ENCODE measurements around the gene WWOX.

Gene WWOX

GRCh38 chr16:78494105-78494504 lies 394.7 kb downstream of the WWOX start:
- Histone ChIP-seq H3K4me3 (ENCODE audit: low read length) (no peak overlapping the region), H3K27me3 (replicated peaks; ENCODE audit: control insufficient read depth, insufficient read depth, low read length) (no peaks in the 10 kb centered on the region), H3K4me1 (ENCODE audit: control insufficient read depth, insufficient read depth, low read length) (no peaks in the 10 kb centered on the region), H3K9me3 (ENCODE audit: control insufficient read depth, low read length) (no peaks in the 10 kb centered on the region), H3K9ac (ENCODE audit: low read length) (no peak overlapping the region), H3K36me3 (ENCODE audit: control insufficient read depth, insufficient read depth, low read length, severe bottlenecking) (no peaks in the 10 kb centered on the region)
- no peak for DNase-seq (ENCODE audit: low read depth)

- Histone ChIP-seq H3K4me1 (ENCODE audit: control insufficient read depth, insufficient read depth, low read length) (no peaks in the 10 kb centered on the region), H3K36me3 (ENCODE audit: control insufficient read depth, insufficient read depth, low read length, severe bottlenecking) (no peaks in the 10 kb centered on the region), H3K9me3 (ENCODE audit: control insufficient read depth, low read length) (no peaks in the 10 kb centered on the region), H3K9ac (ENCODE audit: low read length) (no peak overlapping the region), H3K27me3 (replicated peaks; ENCODE audit: control insufficient read depth, insufficient read depth, low read length) (no peaks in the 10 kb centered on the region), H3K4me3 (ENCODE audit: low read length) (no peak overlapping the region)
- no peak for DNase-seq (ENCODE audit: low read depth)
Observed at GRCh38 chr16:78494674-78495073, 395.2 kb downstream of the WWOX start.

GRCh38 chr16:78496189-78496588 lies 396.7 kb downstream of the WWOX start:
- Histone ChIP-seq H3K9ac (ENCODE audit: low read length) (no peak overlapping the region), H3K9me3 (ENCODE audit: control insufficient read depth, low read length) (no peaks in the 10 kb centered on the region), H3K4me1 (ENCODE audit: control insufficient read depth, insufficient read depth, low read length) (no peaks in the 10 kb centered on the region), H3K4me3 (ENCODE audit: low read length) (no peak overlapping the region), H3K36me3 (ENCODE audit: control insufficient read depth, insufficient read depth, low read length, severe bottlenecking) (no peaks in the 10 kb centered on the region), H3K27me3 (replicated peaks; ENCODE audit: control insufficient read depth, insufficient read depth, low read length) (no peaks in the 10 kb centered on the region)
- no peak for DNase-seq (ENCODE audit: low read depth)

GRCh38 chr16:78499399-78499798 lies 399.9 kb downstream of the WWOX start:
- H3K4me1 ChIP-seq (ENCODE audit: control insufficient read depth, insufficient read depth, low read length): peaks cover 8% of the 10 kb centered on the region
- no peak for DNase-seq (ENCODE audit: low read depth)
- no peaks in the 10 kb centered on the region for H3K36me3 ChIP-seq (ENCODE audit: control insufficient read depth, insufficient read depth, low read length, severe bottlenecking)
- H3K9me3 ChIP-seq (ENCODE audit: control insufficient read depth, low read length): no peaks in the 10 kb centered on the region
- H3K4me3 ChIP-seq (ENCODE audit: low read length): no peak overlapping the region
- H3K9ac ChIP-seq (ENCODE audit: low read length): no peak overlapping the region
- H3K27me3 ChIP-seq (replicated peaks; ENCODE audit: control insufficient read depth, insufficient read depth, low read length): no peaks in the 10 kb centered on the region

GRCh38 chr16:78500659-78501270 lies 401.3 kb downstream of the WWOX start:
- no peak overlapping the region for H3K9ac ChIP-seq (ENCODE audit: low read length)

GRCh38 chr16:78501744-78502143 lies 402.3 kb downstream of the WWOX start:
- H3K4me1 ChIP-seq (ENCODE audit: control insufficient read depth, insufficient read depth, low read length): peaks cover 32% of the 10 kb centered on the region
- H3K9me3 ChIP-seq (ENCODE audit: control insufficient read depth, low read length): no peaks in the 10 kb centered on the region
- H3K4me3 ChIP-seq (ENCODE audit: low read length): no peak overlapping the region
- no peaks in the 10 kb centered on the region for H3K27me3 ChIP-seq (replicated peaks; ENCODE audit: control insufficient read depth, insufficient read depth, low read length)
- no peak for DNase-seq (ENCODE audit: low read depth)
- no peak overlapping the region for H3K9ac ChIP-seq (ENCODE audit: low read length)
- H3K36me3 ChIP-seq (ENCODE audit: control insufficient read depth, insufficient read depth, low read length, severe bottlenecking): no peaks in the 10 kb centered on the region

More at GRCh38 chr16:78500659-78501270, 401.3 kb downstream of the WWOX start:
- no peaks in the 10 kb centered on the region for H3K36me3 ChIP-seq (ENCODE audit: control insufficient read depth, insufficient read depth, low read length, severe bottlenecking)
- no peak for DNase-seq (ENCODE audit: low read depth)
- no peaks in the 10 kb centered on the region for H3K27me3 ChIP-seq (replicated peaks; ENCODE audit: control insufficient read depth, insufficient read depth, low read length)
- no peaks in the 10 kb centered on the region for H3K9me3 ChIP-seq (ENCODE audit: control insufficient read depth, low read length)
- peaks cover 22% of the 10 kb centered on the region for H3K4me1 ChIP-seq (ENCODE audit: control insufficient read depth, insufficient read depth, low read length)
- H3K4me3 ChIP-seq (ENCODE audit: low read length): no peak overlapping the region

- no peak for DNase-seq (ENCODE audit: low read depth)
- H3K4me1 ChIP-seq (ENCODE audit: control insufficient read depth, insufficient read depth, low read length): peaks cover 32% of the 10 kb centered on the region
- no peaks in the 10 kb centered on the region for H3K9me3 ChIP-seq (ENCODE audit: control insufficient read depth, low read length)
- no peaks in the 10 kb centered on the region for H3K27me3 ChIP-seq (replicated peaks; ENCODE audit: control insufficient read depth, insufficient read depth, low read length)
- no peak overlapping the region for H3K4me3 ChIP-seq (ENCODE audit: low read length)
- H3K36me3 ChIP-seq (ENCODE audit: control insufficient read depth, insufficient read depth, low read length, severe bottlenecking): no peaks in the 10 kb centered on the region
- H3K9ac ChIP-seq (ENCODE audit: low read length): no peak overlapping the region
Observed at GRCh38 chr16:78502812-78503350, 403.4 kb downstream of the WWOX start.

GRCh38 chr16:78503602-78504001 lies 404.1 kb downstream of the WWOX start:
- Histone ChIP-seq H3K4me1 (ENCODE audit: control insufficient read depth, insufficient read depth, low read length) (peaks cover 32% of the 10 kb centered on the region), H3K36me3 (ENCODE audit: control insufficient read depth, insufficient read depth, low read length, severe bottlenecking) (no peaks in the 10 kb centered on the region)
- DNase-seq (ENCODE audit: low read depth): peak; percentile 35

GRCh38 chr16:78504401-78504851 lies 405.0 kb downstream of the WWOX start:
- Histone ChIP-seq H3K9me3 (ENCODE audit: control insufficient read depth, low read length) (no peaks in the 10 kb centered on the region), H3K4me1 (ENCODE audit: control insufficient read depth, insufficient read depth, low read length) (peaks cover 32% of the 10 kb centered on the region), H3K9ac (ENCODE audit: low read length) (peak overlapping the region; percentile 82), H3K4me3 (ENCODE audit: low read length) (peak overlapping the region; percentile 79), H3K27me3 (replicated peaks; ENCODE audit: control insufficient read depth, insufficient read depth, low read length) (no peaks in the 10 kb centered on the region), H3K36me3 (ENCODE audit: control insufficient read depth, insufficient read depth, low read length, severe bottlenecking) (no peaks in the 10 kb centered on the region)
- no peak for DNase-seq (ENCODE audit: low read depth)

More at GRCh38 chr16:78503602-78504001, 404.1 kb downstream of the WWOX start:
- no peaks in the 10 kb centered on the region for H3K27me3 ChIP-seq (replicated peaks; ENCODE audit: control insufficient read depth, insufficient read depth, low read length)
- peak overlapping the region; percentile 18 for H3K9ac ChIP-seq (ENCODE audit: low read length)
- H3K4me3 ChIP-seq (ENCODE audit: low read length): no peak overlapping the region
- H3K9me3 ChIP-seq (ENCODE audit: control insufficient read depth, low read length): no peaks in the 10 kb centered on the region

GRCh38 chr16:78505036-78505435 lies 405.6 kb downstream of the WWOX start:
- Histone ChIP-seq H3K27me3 (replicated peaks; ENCODE audit: control insufficient read depth, insufficient read depth, low read length) (no peaks in the 10 kb centered on the region), H3K9ac (ENCODE audit: low read length) (peak overlapping the region; percentile 82), H3K4me1 (ENCODE audit: control insufficient read depth, insufficient read depth, low read length) (peaks cover 32% of the 10 kb centered on the region), H3K9me3 (ENCODE audit: control insufficient read depth, low read length) (no peaks in the 10 kb centered on the region), H3K36me3 (ENCODE audit: control insufficient read depth, insufficient read depth, low read length, severe bottlenecking) (no peaks in the 10 kb centered on the region), H3K4me3 (ENCODE audit: low read length) (peak overlapping the region; percentile 79)
- no peak for DNase-seq (ENCODE audit: low read depth)

GRCh38 chr16:78505544-78506366 lies 406.3 kb downstream of the WWOX start:
- no peaks in the 10 kb centered on the region for H3K9me3 ChIP-seq (ENCODE audit: control insufficient read depth, low read length)
- DNase-seq (ENCODE audit: low read depth): no peak
- H3K9ac ChIP-seq (ENCODE audit: low read length): peak overlapping the region; percentile 82
- H3K36me3 ChIP-seq (ENCODE audit: control insufficient read depth, insufficient read depth, low read length, severe bottlenecking): no peaks in the 10 kb centered on the region
- no peaks in the 10 kb centered on the region for H3K27me3 ChIP-seq (replicated peaks; ENCODE audit: control insufficient read depth, insufficient read depth, low read length)
- peak overlapping the region; percentile 79 for H3K4me3 ChIP-seq (ENCODE audit: low read length)
- H3K4me1 ChIP-seq (ENCODE audit: control insufficient read depth, insufficient read depth, low read length): peaks cover 32% of the 10 kb centered on the region
